HG02759 (cell line): ENCODE measurements around the gene FMO4.
"Not testable (repeated sequence)": the region's sequence is repeated elsewhere in the genome, so short reads cannot be mapped to it uniquely, and the experiment has no call there.

Source experiments
- ATAC-seq: cut with Tn5 transposase; IDR thresholded peaks from one replicate; pipeline ENCODE4 v1.9.1; 2021; ENCODE audit warnings: mild to moderate bottlenecking, moderate library complexity; ENCODE audit not compliant: unreplicated experiment

FMO4 gene

DNA sequence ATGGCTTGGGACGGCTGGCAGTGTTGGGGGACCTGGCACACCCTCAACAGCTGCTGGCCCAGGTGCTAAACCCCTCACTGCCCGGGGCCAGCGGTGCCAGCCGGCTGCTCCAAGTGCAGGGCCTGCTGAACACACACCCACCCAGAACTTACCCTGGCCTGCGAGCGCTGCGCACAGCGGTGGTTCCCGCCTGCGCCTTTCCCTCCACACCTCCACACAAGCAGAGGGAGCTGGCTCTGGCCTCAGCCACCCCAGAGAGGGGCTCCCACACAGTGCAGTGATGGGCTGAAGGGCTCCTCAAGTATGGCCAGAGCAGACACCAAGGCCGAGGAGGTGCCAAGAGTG is 67.9 kb downstream of the FMO4 start:
- no peak for ATAC-seq

DNA sequence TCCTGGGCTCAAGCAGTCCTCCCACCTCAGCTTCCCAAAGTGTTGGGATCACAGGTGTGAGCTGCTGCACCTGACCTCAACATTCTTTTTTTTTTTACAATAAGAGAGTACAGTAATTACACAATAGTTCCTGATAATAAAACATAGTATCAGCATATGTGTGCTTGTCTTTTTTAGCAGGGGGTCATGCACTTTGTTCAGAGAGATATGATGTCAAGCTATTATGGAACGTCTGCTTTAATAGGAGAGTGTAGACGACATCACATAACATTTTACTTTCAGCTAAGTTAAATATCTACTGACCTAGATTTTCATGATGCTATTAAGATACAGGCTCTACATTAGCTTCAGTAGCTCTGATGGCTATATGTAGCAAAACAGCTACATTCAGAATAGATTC is 70.5 kb downstream of the FMO4 start:
- ATAC-seq, result no peak

DNA sequence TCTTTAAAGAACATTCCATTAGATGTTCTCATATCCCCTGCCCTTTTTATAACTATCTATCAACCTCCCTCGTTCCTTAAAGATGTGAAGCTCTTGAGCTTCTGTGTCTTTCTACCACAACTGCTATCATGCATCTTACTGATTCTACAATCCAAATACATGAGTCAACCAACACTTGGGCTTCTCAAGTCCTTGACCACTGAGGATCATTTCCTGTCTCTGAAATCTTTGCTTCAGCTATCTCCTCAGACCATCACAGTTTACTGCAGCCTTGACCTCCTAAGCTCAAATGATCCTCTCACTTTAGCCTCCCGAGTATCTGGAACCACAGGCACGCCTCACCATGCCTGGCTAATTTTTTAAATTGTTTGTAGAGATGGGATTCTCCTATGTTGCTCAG is 75.2 kb downstream of the FMO4 start:
- ATAC-seq, result no peak

GRCh38 chr1:171390740-171391139 is 76.8 kb downstream of the FMO4 start:
- ATAC-seq, result not testable (repeated sequence)
